H9 (cell line): ENCODE data around the gene NEUROD1. TPM values are rescaled to one million over a fixed set of nuclear protein-coding genes. Genes with fewer than 3 reads are reported as not detected.

Source experiments
- DNase-seq: peaks from one replicate; pipeline ENCODE4 v3.0.0-alpha.2; 2017
- H2AFZ ChIP-seq: one replicate; pipeline ENCODE4 v1.6.1; 2013; ENCODE audit warnings: mild to moderate bottlenecking, low read length, control low read depth, moderate library complexity
- H2AK5ac ChIP-seq: 2 replicates; pipeline ENCODE4 v1.6.1; 2013; ENCODE audit warnings: low read length, control low read depth, mixed read lengths; ENCODE audit not compliant: insufficient read length
- H2BK120ac ChIP-seq: one replicate; pipeline ENCODE4 v1.6.1; 2013; ENCODE audit warnings: low read depth, mild to moderate bottlenecking, low read length, control low read depth, inconsistent platforms; ENCODE audit not compliant: poor library complexity, severe bottlenecking
- H2BK12ac ChIP-seq: 2 replicates; pipeline ENCODE4 v1.6.1; 2013; ENCODE audit warnings: low read length, control low read depth, mixed read lengths, low read depth; ENCODE audit not compliant: insufficient read length
- H2BK15ac ChIP-seq: 2 replicates; pipeline ENCODE4 v1.6.1; 2013; ENCODE audit warnings: low read depth, low read length, control low read depth
- H2BK20ac ChIP-seq: one replicate; pipeline ENCODE4 v1.6.1; 2013; ENCODE audit warnings: low read depth, mild to moderate bottlenecking, low read length, control low read depth, inconsistent platforms; ENCODE audit not compliant: poor library complexity, severe bottlenecking
- H2BK5ac ChIP-seq: 2 replicates; pipeline ENCODE4 v1.6.1; 2013; ENCODE audit warnings: low read length, control low read depth, mixed read lengths; ENCODE audit not compliant: insufficient read length
- H3K14ac ChIP-seq: 2 replicates; pipeline ENCODE4 v1.6.1; 2013; ENCODE audit warnings: low read length, control low read depth; ENCODE audit not compliant: insufficient read depth
- H3K18ac ChIP-seq: 2 replicates; pipeline ENCODE4 v1.6.1; 2013; ENCODE audit warnings: low read depth, mild to moderate bottlenecking, mixed read lengths, low read length, control low read depth; ENCODE audit not compliant: insufficient read length
- H3K23ac ChIP-seq: 2 replicates; pipeline ENCODE4 v1.6.1; 2013; ENCODE audit warnings: low read length, control low read depth, mixed read lengths, low read depth; ENCODE audit not compliant: insufficient read length
- H3K23me2 ChIP-seq: 2 replicates; pipeline ENCODE4 v1.6.1; 2013; ENCODE audit warnings: low read depth, mild to moderate bottlenecking, mixed read lengths, low read length, control low read depth; ENCODE audit not compliant: insufficient read length, poor library complexity, severe bottlenecking
- H3K27ac ChIP-seq: 2 replicates; pipeline ENCODE4 v1.5.1; 2013; ENCODE audit warnings: low read length, control low read depth, mixed read lengths, low read depth; ENCODE audit not compliant: insufficient read length
- H3K27me3 ChIP-seq: 2 replicates; pipeline ENCODE4 v1.6.1; 2013; ENCODE audit warnings: low read length, control low read depth, inconsistent platforms; ENCODE audit not compliant: insufficient read depth
- H3K4ac ChIP-seq: 2 replicates; pipeline ENCODE4 v1.6.1; 2013; ENCODE audit warnings: low read depth, mild to moderate bottlenecking, control low read depth, inconsistent platforms, low read length, moderate library complexity
- H3K4me1 ChIP-seq: 2 replicates; pipeline ENCODE4 v1.6.1; 2013; ENCODE audit warnings: low read length, control low read depth, inconsistent platforms; ENCODE audit not compliant: insufficient read depth
- H3K4me2 ChIP-seq: 2 replicates; pipeline ENCODE4 v1.6.1; 2013; ENCODE audit warnings: low read length, control low read depth, mixed read lengths; ENCODE audit not compliant: insufficient read length, insufficient read depth
- H3K56ac ChIP-seq: 2 replicates; pipeline ENCODE4 v1.6.1; 2013; ENCODE audit warnings: low read depth, mild to moderate bottlenecking, mixed read lengths, low read length, control low read depth; ENCODE audit not compliant: insufficient read length
- H3K79me1 ChIP-seq: 2 replicates; pipeline ENCODE4 v1.6.1; 2013; ENCODE audit warnings: low read depth, mild to moderate bottlenecking, moderate library complexity, low read length, control low read depth, inconsistent platforms; ENCODE audit not compliant: insufficient read depth, poor library complexity, severe bottlenecking
- H3K79me2 ChIP-seq: 2 replicates; pipeline ENCODE4 v1.6.1; 2013; ENCODE audit warnings: low read length, control low read depth, inconsistent platforms; ENCODE audit not compliant: insufficient read depth
- H3K9ac ChIP-seq: 2 replicates; pipeline ENCODE4 v1.6.1; 2013; ENCODE audit warnings: low read length, control low read depth, mixed read lengths; ENCODE audit not compliant: insufficient read length; ENCODE audit errors: extremely low read depth
- H3K9me3 ChIP-seq: one replicate; pipeline ENCODE4 v1.6.1; 2013; ENCODE audit warnings: low read depth, low read length, inconsistent platforms; ENCODE audit not compliant: control insufficient read depth
- H3T11ph ChIP-seq: one replicate; pipeline ENCODE4 v1.6.1; 2013; ENCODE audit warnings: mild to moderate bottlenecking, low read length, control low read depth, inconsistent platforms
- H4K20me1 ChIP-seq: one replicate; pipeline ENCODE4 v1.6.1; 2013; ENCODE audit not compliant: control insufficient read depth, insufficient read length, insufficient read depth
- H4K5ac ChIP-seq: 2 replicates; pipeline ENCODE4 v1.6.1; 2013; ENCODE audit warnings: low read depth, mild to moderate bottlenecking, mixed read lengths, low read length, control low read depth; ENCODE audit not compliant: insufficient read length
- H4K8ac ChIP-seq: replicated peaks from 2 replicates; pipeline ENCODE4 v1.6.1; 2013; ENCODE audit warnings: low read length, control low read depth, mixed read lengths, low read depth; ENCODE audit not compliant: insufficient read length
- H4K91ac ChIP-seq: 2 replicates; pipeline ENCODE4 v1.6.1; 2013; ENCODE audit warnings: low read depth, mild to moderate bottlenecking, moderate library complexity, mixed read lengths, low read length, control low read depth; ENCODE audit not compliant: insufficient read length
- H3K27ac Mint-ChIP-seq, 3 experiments: 2 replicates in 2 of 3; 3 replicates in 1 of 3; pipeline ENCODE4 v1.8.0; 2020 to 2021; ENCODE audit warnings: mixed read lengths in 3 of 3, mild to moderate bottlenecking in 1 of 3, moderate library complexity in 1 of 3
- H3K27me3 Mint-ChIP-seq: 2 replicates; pipeline ENCODE4 v1.8.0; 2021; ENCODE audit warnings: low read depth, mild to moderate bottlenecking, moderate library complexity, mixed read lengths
- H3K36me3 Mint-ChIP-seq, 3 experiments: 2 replicates in 2 of 3; 3 replicates in 1 of 3; pipeline ENCODE4 v1.8.0; 2020 to 2021; ENCODE audit warnings: low read depth in 3 of 3, mixed read lengths in 3 of 3; ENCODE audit not compliant: insufficient read depth in 1 of 3
- H3K4me1 Mint-ChIP-seq, 2 experiments: 2 replicates each; pipeline ENCODE4 v1.8.0; 2020; ENCODE audit warnings: mixed read lengths in 2 of 2
- H3K4me3 Mint-ChIP-seq, 2 experiments: 2 replicates in 1 of 2; 3 replicates in 1 of 2; pipeline ENCODE4 v1.8.0; 2020 to 2021; ENCODE audit warnings: mild to moderate bottlenecking in 2 of 2, mixed read lengths in 2 of 2, moderate library complexity in 1 of 2
- H3K9me3 Mint-ChIP-seq, 2 experiments: 2 replicates in 1 of 2; 3 replicates in 1 of 2; pipeline ENCODE4 v1.8.0; 2020; ENCODE audit warnings: mild to moderate bottlenecking in 2 of 2, mixed read lengths in 2 of 2, moderate library complexity in 1 of 2
- total RNA-seq: library from RNA; stranded (reverse); gene quantifications from 2 replicates; pipeline ENCODE4 v1.2.1, GENCODE V29; 2021
- TF ChIP-seq, protein P1 (sequence below): fragments of 200-600 bp; sonication (generic); conservative IDR thresholded peaks from 3 replicates; pipeline ENCODE4 v1.8.0; 2021; ENCODE audit warnings: antibody characterized with exemption, mild to moderate bottlenecking

Gene NEUROD1
- total RNA-seq, 1 experiment from 2014 or later = not detected

- Histone ChIP-seq H4K8ac (no peak overlapping the region), H3K56ac (no peak overlapping the region), H3K14ac (no peak overlapping the region), H2BK5ac (no peak overlapping the region), H3K27me3 (peaks cover 21% of the 10 kb centered on the region), H3K23ac (no peak overlapping the region), H2AFZ (no peak overlapping the region), H3K27ac (no peak overlapping the region), H3T11ph (no peak overlapping the region), H4K91ac (no peak overlapping the region), H3K9ac (no peak overlapping the region), H3K9me3 (no peaks in the 10 kb centered on the region), H2BK15ac (no peak overlapping the region), H3K79me2 (no peaks in the 10 kb centered on the region), H3K79me1 (no peaks in the 10 kb centered on the region), H3K23me2 (no peaks in the 10 kb centered on the region), H2AK5ac (no peak overlapping the region), H3K4me2 (no peak overlapping the region), H2BK120ac (no peak overlapping the region), H3K4ac (no peak overlapping the region), H3K18ac (no peak overlapping the region), H4K5ac (no peak overlapping the region), H2BK12ac (no peak overlapping the region), H3K4me1 (0 out of 2 replicates have a peak, but pooled peaks cover 2% of the 10 kb centered on the region), H4K20me1 (no peaks in the 10 kb centered on the region), H2BK20ac (no peak overlapping the region)
- Mint-ChIP-seq H3K27me3 (peaks cover 88% of the 10 kb centered on the region), H3K27ac (no peak overlapping the region), H3K36me3 (no peaks in the 10 kb centered on the region; a peak in 1 of 7 replicates), H3K4me1 (peaks cover 3 to 17% of the 10 kb centered on the region in 2 experiments), H3K4me3 (no peak overlapping the region), H3K9me3 (peaks cover 0 to 2% of the 10 kb centered on the region in 2 experiments; a peak in 2 of 5 replicates)
- DNase-seq = no peak
- TF ChIP-seq, protein P1, sequence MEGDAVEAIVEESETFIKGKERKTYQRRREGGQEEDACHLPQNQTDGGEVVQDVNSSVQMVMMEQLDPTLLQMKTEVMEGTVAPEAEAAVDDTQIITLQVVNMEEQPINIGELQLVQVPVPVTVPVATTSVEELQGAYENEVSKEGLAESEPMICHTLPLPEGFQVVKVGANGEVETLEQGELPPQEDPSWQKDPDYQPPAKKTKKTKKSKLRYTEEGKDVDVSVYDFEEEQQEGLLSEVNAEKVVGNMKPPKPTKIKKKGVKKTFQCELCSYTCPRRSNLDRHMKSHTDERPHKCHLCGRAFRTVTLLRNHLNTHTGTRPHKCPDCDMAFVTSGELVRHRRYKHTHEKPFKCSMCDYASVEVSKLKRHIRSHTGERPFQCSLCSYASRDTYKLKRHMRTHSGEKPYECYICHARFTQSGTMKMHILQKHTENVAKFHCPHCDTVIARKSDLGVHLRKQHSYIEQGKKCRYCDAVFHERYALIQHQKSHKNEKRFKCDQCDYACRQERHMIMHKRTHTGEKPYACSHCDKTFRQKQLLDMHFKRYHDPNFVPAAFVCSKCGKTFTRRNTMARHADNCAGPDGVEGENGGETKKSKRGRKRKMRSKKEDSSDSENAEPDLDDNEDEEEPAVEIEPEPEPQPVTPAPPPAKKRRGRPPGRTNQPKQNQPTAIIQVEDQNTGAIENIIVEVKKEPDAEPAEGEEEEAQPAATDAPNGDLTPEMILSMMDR = no peak
Measured at GRCh38 chr2:181674461-181674860, 5.9 kb downstream of the NEUROD1 start.
